Measurements from ENCODE around the gene HS3ST3B1.

HS3ST3B1 gene

GRCh38 chr17:14321980-14322776 is 21.3 kb downstream of the HS3ST3B1 start:
- no peak for DNase-seq

GRCh38 chr17:14323522-14323981 is 22.7 kb downstream of the HS3ST3B1 start:
- DNase-seq, result no peak

GRCh38 chr17:14325618-14326167 is 24.8 kb downstream of the HS3ST3B1 start:
- no peak for DNase-seq

- DNase-seq, result no peak
These were observed 29.1 kb downstream of the HS3ST3B1 start for GRCh38 chr17:14329900-14330491.

- no peak for DNase-seq
These were observed 29.6 kb downstream of the HS3ST3B1 start for GRCh38 chr17:14330492-14330962.

GRCh38 chr17:14331225-14331981 is 30.5 kb downstream of the HS3ST3B1 start:
- DNase-seq, result no peak

GRCh38 chr17:14331982-14332298 is 31.1 kb downstream of the HS3ST3B1 start:
- DNase-seq, result no peak

- no peak for DNase-seq
These were observed 31.4 kb downstream of the HS3ST3B1 start for GRCh38 chr17:14332331-14332730.

GRCh38 chr17:14333506-14333905 is 32.6 kb downstream of the HS3ST3B1 start:
- no peak for DNase-seq

- no peak for DNase-seq
These were observed 33.5 kb downstream of the HS3ST3B1 start for GRCh38 chr17:14334276-14334840.

- no peak for DNase-seq
These were observed 34.0 kb downstream of the HS3ST3B1 start for GRCh38 chr17:14334919-14335318.

- no peak for DNase-seq
These were observed 35.5 kb downstream of the HS3ST3B1 start for GRCh38 chr17:14336418-14336817.

GRCh38 chr17:14337596-14338079 is 36.8 kb downstream of the HS3ST3B1 start:
- DNase-seq, result no peak

GRCh38 chr17:14340857-14341754 is 40.2 kb downstream of the HS3ST3B1 start:
- no peak for DNase-seq

GRCh38 chr17:14341866-14342265 is 41.0 kb downstream of the HS3ST3B1 start:
- DNase-seq, result peak; percentile 32

GRCh38 chr17:14346801-14347200 is 45.9 kb downstream of the HS3ST3B1 start:
- DNase-seq, result no peak

GRCh38 chr17:14351493-14351892 is 50.6 kb downstream of the HS3ST3B1 start:
- no peak for DNase-seq

GRCh38 chr17:14352136-14352535 is 51.3 kb downstream of the HS3ST3B1 start:
- DNase-seq, result no peak

- no peak for DNase-seq
These were observed 53.1 kb downstream of the HS3ST3B1 start for GRCh38 chr17:14353861-14354474.

- no peak for DNase-seq
These were observed 53.9 kb downstream of the HS3ST3B1 start for GRCh38 chr17:14354807-14355206.

GRCh38 chr17:14355556-14355955 is 54.7 kb downstream of the HS3ST3B1 start:
- no peak for DNase-seq

All from eye (tissue), 1 donor.